Liver (tissue), 9 donors: ENCODE data around the gene FAM169A. TPM values are rescaled to one million over a fixed set of nuclear protein-coding genes. Genes with fewer than 3 reads are reported as not detected.
"Not testable (repeated sequence)": the region's sequence is repeated elsewhere in the genome, so short reads cannot be mapped to it uniquely, and the experiment has no call there.

Experiments
- DNase-seq: peaks from one replicate; pipeline ENCODE4 v3.0.0-alpha.2; 2017; ENCODE audit warnings: low spot score
- H3K27ac ChIP-seq, 2 donors: one replicate each; pipeline ENCODE4 v1.7.0; 2013; ENCODE audit warnings: inconsistent platforms in 2 of 2, low read length in 2 of 2, control low read depth in 1 of 2, low read depth in 1 of 2, mild to moderate bottlenecking in 1 of 2
- H3K27me3 ChIP-seq, 4 donors: one replicate each; pipeline versions ENCODE4 v1.6.1 to v1.7.0; 2013; ENCODE audit warnings: low read length in 3 of 4, inconsistent platforms in 1 of 4, mild to moderate bottlenecking in 1 of 4, moderate library complexity in 1 of 4; ENCODE audit not compliant: control insufficient read depth in 4 of 4, insufficient read depth in 4 of 4
- H3K36me3 ChIP-seq, 4 donors: one replicate each; pipeline versions ENCODE4 v1.6.1 to v1.7.0; 2013; ENCODE audit warnings: low read length in 3 of 4, mild to moderate bottlenecking in 3 of 4, low read depth in 1 of 4, moderate library complexity in 1 of 4; ENCODE audit not compliant: control insufficient read depth in 4 of 4, insufficient read depth in 3 of 4
- H3K4me1 ChIP-seq, 4 donors: one replicate each; pipeline versions ENCODE4 v1.6.1 to v1.7.0; 2013; ENCODE audit warnings: low read length in 3 of 4, mild to moderate bottlenecking in 3 of 4, moderate library complexity in 1 of 4; ENCODE audit not compliant: control insufficient read depth in 4 of 4, insufficient read depth in 4 of 4
- H3K4me3 ChIP-seq, 3 donors: one replicate each; pipeline versions ENCODE4 v1.6.1 to v1.7.0; 2013; ENCODE audit warnings: low read length in 3 of 3, control low read depth in 1 of 3, low read depth in 1 of 3, mild to moderate bottlenecking in 1 of 3
- H3K9ac ChIP-seq, 2 donors: one replicate each; pipeline ENCODE4 v1.7.0; 2013; ENCODE audit warnings: low read length in 2 of 2, mild to moderate bottlenecking in 2 of 2, moderate library complexity in 2 of 2, control low read depth in 1 of 2, low read depth in 1 of 2
- H3K9me3 ChIP-seq, 4 donors: one replicate each; pipeline versions ENCODE4 v1.6.1 to v1.7.0; 2013; ENCODE audit warnings: low read length in 3 of 4; ENCODE audit not compliant: control insufficient read depth in 4 of 4
- ATF3 ChIP-seq: IDR thresholded peaks from 2 replicates; pipeline ENCODE4 v1.6.1; 2016; ENCODE audit warnings: antibody characterized with exemption
- CTCF ChIP-seq: fragments of 150-350 bp; IDR thresholded peaks from 2 replicates; pipeline ENCODE4 v1.5.1; 2017; ENCODE audit warnings: improper control_type of control experiment, low read depth, low read length; ENCODE audit not compliant: missing input control
- EGR1 ChIP-seq, 2 donors: IDR thresholded peaks; 2 replicates each; pipeline ENCODE4 v1.6.1; 2016 to 2018; ENCODE audit warnings: antibody characterized with exemption in 2 of 2, low read depth in 2 of 2
- FOXA1 ChIP-seq: IDR thresholded peaks from 2 replicates; pipeline ENCODE4 v1.6.1; 2016; ENCODE audit warnings: antibody characterized with exemption
- FOXA2 ChIP-seq: IDR thresholded peaks from 2 replicates; pipeline ENCODE4 v1.6.1; 2016; ENCODE audit warnings: antibody characterized with exemption
- GABPA ChIP-seq, 2 donors: IDR thresholded peaks in 1 of 2; conservative IDR thresholded peaks in 1 of 2; 2 replicates each; pipeline ENCODE4 v1.6.1; 2016; ENCODE audit warnings: antibody characterized with exemption in 2 of 2, mild to moderate bottlenecking in 1 of 2, moderate library complexity in 1 of 2
- HNF4A ChIP-seq, 2 donors: conservative IDR thresholded peaks; 2 replicates each; pipeline ENCODE4 v1.6.1; 2016; ENCODE audit warnings: antibody characterized with exemption in 2 of 2, mild to moderate bottlenecking in 2 of 2
- HNF4G ChIP-seq: IDR thresholded peaks from 2 replicates; pipeline ENCODE4 v1.6.1; 2016; ENCODE audit warnings: antibody characterized with exemption
- JUND ChIP-seq, 2 donors: IDR thresholded peaks; 2 replicates each; pipeline ENCODE4 v1.6.1; 2016; ENCODE audit warnings: antibody characterized with exemption in 2 of 2
- MAX ChIP-seq: IDR thresholded peaks from 2 replicates; pipeline ENCODE4 v1.6.1; 2016; ENCODE audit warnings: antibody characterized with exemption
- NR2F2 ChIP-seq: IDR thresholded peaks from 2 replicates; pipeline ENCODE4 v1.6.1; 2016; ENCODE audit warnings: antibody characterized with exemption
- RAD21 ChIP-seq, 2 donors: IDR thresholded peaks; 2 replicates each; pipeline ENCODE4 v1.6.1; 2016; ENCODE audit warnings: antibody characterized with exemption in 2 of 2, mild to moderate bottlenecking in 2 of 2
- REST ChIP-seq: IDR thresholded peaks from 2 replicates; pipeline ENCODE4 v1.6.1; 2016; ENCODE audit warnings: antibody characterized with exemption, mild to moderate bottlenecking
- RXRA ChIP-seq, 2 donors: IDR thresholded peaks; 2 replicates each; pipeline ENCODE4 v1.6.1; 2017 to 2018; ENCODE audit warnings: antibody characterized with exemption in 2 of 2, mild to moderate bottlenecking in 1 of 2
- SP1 ChIP-seq: IDR thresholded peaks from 2 replicates; pipeline ENCODE4 v1.6.1; 2018; ENCODE audit warnings: antibody characterized with exemption, mild to moderate bottlenecking
- TAF1 ChIP-seq: conservative IDR thresholded peaks from 2 replicates; pipeline ENCODE4 v1.6.1; 2016; ENCODE audit warnings: antibody characterized with exemption, mild to moderate bottlenecking
- YY1 ChIP-seq: IDR thresholded peaks from 2 replicates; pipeline ENCODE4 v1.6.1; 2016; ENCODE audit warnings: antibody characterized with exemption, mild to moderate bottlenecking
- ZBTB33 ChIP-seq: IDR thresholded peaks from 2 replicates; pipeline ENCODE4 v1.6.1; 2016; ENCODE audit warnings: antibody characterized with exemption
- WGBS: extraction: QIAGEN DNeasy Blood & Tissue Kit; methylation state at CpG from one replicate; pipeline ENCODE4 v1.1.7; 2013; 5-methylcytosine and 5-hydroxymethylcytosine counted together
- polyA plus RNA-seq, 2 donors: library from polyadenylated mRNA; stranded (reverse) in 1 of 2; unstranded in 1 of 2; fragments of 200-250 nt in 1 of 2; fragments of >200 nt in 1 of 2; fragmentation: Nextera tagmentation in 1 of 2; extraction: Ambion mirVana in 1 of 2; gene quantifications; one replicate each; pipeline versions ENCODE4 v1.2.1 to v1.2.3, GENCODE V29; 2013 to 2015
- total RNA-seq, 2 donors: library from RNA; depleted of rRNA; stranded (reverse); fragments of >200 nt; gene quantifications; one replicate each; pipeline ENCODE4 v1.2.3, GENCODE V29; 2014
- donor health status: healthy.
- donor health status: healthy.
- donor health status: healthy.
- donor health status: healthy.
- donor health status: healthy.

FAM169A gene
- total and polyA plus RNA-seq, 4 donors = 0.58 to 5.0 (median 0.92) TPM

- H3K27me3 ChIP-seq, H3K27ac ChIP-seq, H3K4me1 ChIP-seq, DNase-seq, H3K9me3 ChIP-seq, H3K36me3 ChIP-seq, H3K4me3 ChIP-seq, H3K9ac ChIP-seq: not testable (repeated sequence)
- WGBS = 83% methylated on average over 10 of the region's 10 CpGs
Observed at GRCh38 chr5:74882379-74883134, 16.4 kb upstream of the FAM169A start.

- Histone ChIP-seq H3K9me3 (no peaks in the 10 kb centered on the region), H3K4me3 (no peak overlapping the region), H3K36me3 (no peaks in the 10 kb centered on the region), H3K27me3 (no peaks in the 10 kb centered on the region), H3K9ac (no peak overlapping the region), H3K27ac (peak overlapping the region in 1 of 2 donors; percentile 10), H3K4me1 (peaks cover 7 to 20% (median 9%) of the 10 kb centered on the region in 4 donors)
- DNase-seq = no peak
- 69% methylated on average over 4 of the region's 4 CpGs for WGBS
- TF ChIP-seq ZBTB33 (no peak), GABPA (IDR thresholded peaks at IDR 0.05 in 1 of 2, conservative IDR thresholded peaks at IDR 0.05 in 1 of 2) (no peak), FOXA2 (no peak), HNF4A (conservative IDR thresholded peaks at IDR 0.05) (peak; percentile 69 to 71), JUND (IDR thresholded peaks at IDR 0.05) (peak in 1 of 2 donors; percentile 28), RAD21 (IDR thresholded peaks at IDR 0.05) (peak in 1 of 2 donors; percentile 45), NR2F2 (no peak), EGR1 (IDR thresholded peaks at IDR 0.05; ENCODE audit: low read depth in 2 of 2) (no peak), MAX (no peak), REST (no peak), SP1 (peak; percentile 64), RXRA (IDR thresholded peaks at IDR 0.05) (peak; percentile 41 to 47), TAF1 (no peak), YY1 (no peak), CTCF (no peak), ATF3 (no peak), FOXA1 (no peak), HNF4G (peak; percentile 34)
Observed at GRCh38 chr5:74877624-74878304, 11.6 kb upstream of the FAM169A start.
